Caki2 (cell line): ENCODE results near the gene LDLRAD3. TPM values are rescaled to one million over a fixed set of nuclear protein-coding genes. Genes with fewer than 3 reads are reported as not detected.
"Not testable (repeated sequence)": the region's sequence is repeated elsewhere in the genome, so short reads cannot be mapped to it uniquely, and the experiment has no call there.

Experiments
- DNase-seq: peaks from one replicate; pipeline ENCODE4 v3.0.0-alpha.2; 2015; ENCODE audit warnings: low read depth
- in situ Hi-C: cut with HindIII; loops from 2 replicates; pipeline ENCODE4 v1.10.0; 2016; ENCODE audit warnings: low sequenced_read_pairs, low pct_unique_long_range_greater_than_20kb, mixed read lengths
- total RNA-seq: library from RNA; depleted of rRNA; stranded (reverse); fragments of >200 nt; shearing (Covaris generic); gene quantifications from 2 replicates; pipeline ENCODE4 v1.2.3, GENCODE V29; 2014; ENCODE audit warnings: low replicate concordance

LDLRAD3 gene
- total RNA-seq, 1 experiment from 2014 or later: 1.9 TPM

- in situ Hi-C loops: no loop called here
- DNase-seq: no peak
These were observed 62.7 kb downstream of the LDLRAD3 start for GRCh38 chr11:36006556-36006955.

GRCh38 chr11:36007127-36007655 lies 63.3 kb downstream of the LDLRAD3 start:
- no peak for DNase-seq
- in situ Hi-C loops: no loop called here

- in situ Hi-C loops: no loop called here
- DNase-seq: no peak
These were observed 64.7 kb downstream of the LDLRAD3 start for GRCh38 chr11:36008584-36008983.

DNA sequence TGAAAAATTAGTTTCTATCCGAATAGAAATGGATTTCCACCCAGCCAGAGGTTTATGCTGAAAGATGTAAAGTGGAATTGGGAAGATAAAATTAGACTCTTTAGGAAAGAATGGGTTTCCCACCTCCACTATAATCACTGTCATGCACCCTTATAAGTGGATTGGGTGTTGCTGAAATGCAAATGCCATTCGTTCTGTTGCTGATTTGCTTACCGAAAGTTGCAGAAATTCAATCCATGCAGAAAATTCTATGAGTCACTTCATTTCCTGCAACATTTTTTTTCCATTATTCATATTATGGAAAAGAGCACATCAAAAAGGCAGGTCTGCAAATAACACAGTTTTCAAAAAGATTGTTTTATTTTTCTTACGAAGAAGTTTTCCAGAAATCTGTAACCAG lies 65.6 kb downstream of the LDLRAD3 start:
- in situ Hi-C loops: no loop called here
- no peak for DNase-seq

DNA sequence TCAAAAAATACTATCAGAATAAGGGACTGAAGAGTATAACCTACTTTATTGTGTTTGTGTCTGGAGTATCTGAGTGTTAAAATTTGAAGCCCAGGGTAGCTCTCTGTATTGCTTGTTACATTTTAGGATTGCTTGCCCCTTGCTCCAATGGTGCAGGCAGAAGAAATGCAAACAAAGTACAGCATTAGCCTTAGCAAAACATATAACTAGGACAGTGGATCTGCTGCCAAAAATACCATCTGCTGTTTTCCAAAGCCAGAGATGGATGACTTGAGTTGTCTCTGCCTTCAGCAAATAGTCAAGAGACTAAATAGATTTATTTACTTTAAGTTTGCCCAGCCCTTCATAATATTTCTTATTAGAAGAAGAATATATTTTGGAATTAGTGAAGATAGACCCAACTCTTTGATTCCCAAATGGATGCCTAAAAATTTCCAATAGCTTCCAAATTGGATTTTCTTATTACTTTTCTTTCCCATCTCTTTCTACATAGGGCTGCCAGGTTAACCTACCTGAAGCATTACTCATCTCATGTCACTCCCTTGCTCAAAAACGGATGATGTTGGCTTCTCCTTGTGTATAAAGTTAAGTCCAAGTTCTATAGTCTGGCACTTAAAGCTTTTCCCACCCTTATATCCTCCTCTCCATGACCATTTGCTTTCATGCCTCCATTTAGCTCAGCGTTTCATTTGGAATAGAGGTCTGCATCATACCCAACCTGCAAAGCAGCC lies 66.3 kb downstream of the LDLRAD3 start:
- no peak for DNase-seq
- in situ Hi-C loops: no loop called here

DNA sequence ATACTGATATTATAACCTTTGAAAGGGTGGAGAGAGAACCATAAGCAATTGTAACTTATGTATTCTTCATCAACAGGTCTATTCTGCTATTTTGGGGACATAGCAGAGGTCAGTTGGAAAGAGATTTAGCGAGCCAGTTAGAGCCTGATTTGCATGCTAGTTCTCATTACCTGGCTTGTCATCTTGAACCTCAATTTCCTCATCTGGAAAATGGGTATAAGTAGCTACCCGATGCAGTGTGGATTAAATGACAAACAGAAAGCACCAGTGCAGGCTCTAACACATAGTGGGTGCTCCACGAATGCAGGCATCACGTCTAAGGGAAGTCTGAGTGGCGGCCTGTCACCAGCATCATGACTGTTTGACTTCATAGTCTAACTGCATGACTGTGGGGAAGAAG lies 67.7 kb downstream of the LDLRAD3 start:
- DNase-seq: no peak

GRCh38 chr11:36012455-36012854 lies 68.6 kb downstream of the LDLRAD3 start:
- DNase-seq: no peak

More for the DNA sequence above, 67.7 kb downstream of the LDLRAD3 start:
- in situ Hi-C loops: no loop called here

GRCh38 chr11:36012979-36013378 lies 69.1 kb downstream of the LDLRAD3 start:
- in situ Hi-C loops: no loop called here
- DNase-seq: no peak

More at GRCh38 chr11:36012455-36012854, 68.6 kb downstream of the LDLRAD3 start:
- in situ Hi-C loops: no loop called here

DNA sequence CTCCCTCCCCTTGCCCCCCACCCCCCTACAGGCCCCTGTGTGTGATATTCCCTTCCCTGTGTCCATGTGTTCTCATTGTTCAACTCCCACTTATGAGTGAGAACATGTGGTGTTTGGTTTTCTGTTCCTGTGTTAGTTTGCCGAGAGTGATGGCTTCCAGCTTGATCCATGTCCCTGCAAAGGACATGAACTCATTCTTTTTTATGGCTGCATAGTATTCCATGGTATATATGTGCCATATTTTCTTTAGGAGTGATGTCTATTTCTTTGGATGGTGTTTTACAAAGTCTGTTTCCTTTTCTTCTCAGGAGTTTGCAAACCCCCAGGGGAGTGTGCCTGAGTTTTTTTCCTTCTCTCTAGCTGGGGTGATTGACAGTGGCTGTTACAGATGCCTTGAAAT lies 69.6 kb downstream of the LDLRAD3 start:
- in situ Hi-C loops, DNase-seq: not testable (repeated sequence)

DNA sequence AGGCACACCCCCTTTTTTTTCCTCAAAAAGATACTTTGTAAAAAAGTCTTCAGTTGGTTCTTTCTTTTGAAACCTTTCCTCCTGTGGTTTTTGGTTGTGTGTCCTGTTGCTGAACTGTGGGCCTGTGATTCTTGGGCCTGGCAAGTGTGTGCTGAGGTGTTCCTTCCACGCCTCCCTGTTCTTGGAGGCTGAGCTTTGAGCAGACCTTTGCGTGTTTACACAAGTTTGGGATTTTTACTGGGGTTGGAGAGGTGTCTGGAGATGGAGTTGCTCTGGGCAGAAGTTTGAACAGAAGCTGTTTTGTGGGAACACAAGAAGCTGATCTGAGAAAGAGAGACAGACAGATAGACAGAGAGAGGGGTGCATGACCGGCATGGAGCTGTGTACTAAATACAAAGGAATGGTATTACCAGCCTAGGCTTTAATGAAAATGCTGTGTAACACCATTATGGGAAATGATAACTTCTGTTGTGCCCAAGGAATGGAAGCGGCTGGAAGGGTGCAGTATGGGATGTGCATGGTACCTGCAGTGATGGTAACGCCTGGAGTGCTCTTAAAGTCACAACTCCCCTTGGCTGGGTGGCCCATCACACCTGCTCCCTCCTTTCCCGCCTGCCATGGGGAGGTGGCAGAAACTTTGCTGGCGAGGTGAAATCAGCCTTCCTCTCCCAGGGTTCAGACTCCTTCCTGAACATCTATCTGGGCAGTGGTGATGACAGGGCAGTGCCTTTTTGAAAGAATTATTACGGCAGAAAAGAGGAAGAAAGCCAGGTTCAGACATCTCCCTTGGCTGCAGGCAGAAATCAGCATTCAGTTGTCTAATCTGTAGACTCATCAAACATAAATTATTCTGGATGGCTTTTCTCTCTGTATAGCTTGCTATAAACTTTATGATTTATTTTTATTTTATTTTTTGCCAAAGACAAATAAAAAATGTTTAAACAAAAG lies 70.4 kb downstream of the LDLRAD3 start:
- in situ Hi-C loops: no loop called here
- no peak for DNase-seq

DNA sequence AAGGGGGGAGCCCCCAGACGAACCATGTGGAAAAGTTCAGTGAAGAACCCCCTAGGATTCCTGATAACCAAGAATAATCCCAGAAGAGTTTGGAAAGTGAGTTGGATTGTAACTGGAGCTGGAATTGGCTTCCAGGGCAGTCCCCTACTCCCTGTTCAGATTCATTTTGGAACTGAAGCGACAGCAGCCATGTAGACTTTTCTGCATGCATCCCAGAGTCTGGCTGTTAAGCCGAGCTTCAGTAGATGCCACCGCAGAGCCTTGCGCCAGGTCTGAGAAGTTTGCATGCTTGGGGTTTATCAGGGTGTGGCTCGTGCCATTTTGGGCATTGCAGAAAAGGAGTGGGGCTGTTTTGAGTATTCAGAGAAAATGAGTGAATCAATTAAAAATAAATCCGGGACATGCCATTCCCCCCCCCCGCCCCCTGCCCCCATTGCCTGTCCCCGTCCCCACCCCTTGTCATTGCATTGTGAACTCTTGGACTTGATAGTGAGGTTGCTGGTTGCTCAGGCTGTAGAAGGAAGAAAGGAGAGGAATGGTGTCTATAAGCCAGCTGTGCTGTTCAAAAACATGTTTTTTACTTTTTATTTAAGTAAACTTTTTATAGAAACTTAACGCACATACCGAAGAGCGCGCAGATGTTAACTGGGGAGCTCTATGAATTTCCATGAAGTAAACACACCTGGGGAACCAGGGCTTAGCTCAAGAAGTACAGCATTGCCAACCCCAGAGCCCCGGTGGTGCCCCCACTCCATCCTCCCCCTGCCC lies 71.2 kb downstream of the LDLRAD3 start:
- no peak for DNase-seq
- in situ Hi-C loops: no loop called here

GRCh38 chr11:36015799-36016198 lies 71.9 kb downstream of the LDLRAD3 start:
- DNase-seq: no peak
- in situ Hi-C loops: no loop called here

GRCh38 chr11:36016263-36016662 lies 72.4 kb downstream of the LDLRAD3 start:
- DNase-seq: no peak
- in situ Hi-C loops: no loop called here

- in situ Hi-C loops: no loop called here
- DNase-seq: no peak
These were observed 72.8 kb downstream of the LDLRAD3 start for GRCh38 chr11:36016709-36017108.

GRCh38 chr11:36019005-36019596 lies 75.2 kb downstream of the LDLRAD3 start:
- DNase-seq: no peak
- in situ Hi-C loops: no loop called here

DNA sequence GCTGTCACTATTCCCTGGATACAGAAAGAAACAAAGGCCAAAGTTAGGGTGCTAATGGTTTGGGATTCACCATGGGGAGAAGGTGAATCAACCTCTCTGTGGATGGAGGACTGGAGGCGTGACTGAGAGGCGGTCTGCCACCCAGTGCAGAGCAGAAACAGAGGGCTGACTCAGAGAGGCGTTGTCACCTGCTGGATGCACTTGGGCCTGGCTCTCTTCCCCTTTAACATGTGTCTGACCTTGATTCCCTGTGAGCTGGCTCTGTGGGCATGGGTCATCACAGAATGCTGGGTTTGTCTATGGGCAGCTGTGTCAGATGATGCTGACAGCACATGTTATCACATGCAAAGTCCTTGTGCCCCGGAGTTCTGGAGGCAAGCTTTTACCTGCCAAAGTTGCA lies 75.9 kb downstream of the LDLRAD3 start:
- in situ Hi-C loops: no loop called here
- no peak for DNase-seq

DNA sequence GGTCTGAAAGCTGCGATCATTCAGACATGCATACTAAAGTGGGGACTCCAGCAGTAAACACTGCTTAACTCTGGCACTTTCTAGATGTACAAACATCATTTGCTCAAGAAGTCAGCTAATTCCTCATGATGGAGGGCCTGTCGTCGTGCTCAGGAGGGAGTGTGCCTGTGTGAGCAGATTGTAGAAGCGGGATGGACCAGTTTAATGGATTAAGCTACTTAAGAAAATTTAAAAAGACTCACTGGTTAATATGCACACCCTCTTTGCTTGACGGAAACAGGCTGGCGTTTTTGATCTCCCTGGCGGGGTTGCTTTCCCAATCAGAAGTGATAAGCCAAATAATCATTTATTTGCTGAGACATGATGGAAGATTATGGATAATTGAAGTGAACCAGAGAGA lies 79.0 kb downstream of the LDLRAD3 start:
- DNase-seq: no peak
- in situ Hi-C loops: no loop called here

DNA sequence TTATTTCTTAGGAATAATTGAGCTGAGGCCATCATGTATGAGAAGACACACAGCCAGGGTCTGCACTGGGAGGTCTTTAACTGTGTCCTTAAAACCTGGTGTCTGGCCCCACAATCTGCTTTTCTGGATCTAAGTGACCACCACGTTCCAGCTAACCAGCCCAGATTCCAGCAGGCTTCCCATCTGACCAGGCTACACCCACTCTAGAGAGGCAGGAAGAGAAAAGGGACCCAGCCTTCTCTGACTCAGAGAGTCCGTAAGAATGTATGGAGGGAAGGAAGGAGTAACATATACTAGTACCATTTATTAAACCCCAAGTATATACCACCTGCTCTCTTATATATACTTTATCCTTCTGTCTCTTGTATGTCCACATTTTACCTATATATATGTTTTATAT lies 80.1 kb downstream of the LDLRAD3 start:
- DNase-seq: no peak
- in situ Hi-C loops: no loop called here
